C4-2B (cell line): Measurements from ENCODE around the gene EHBP1.

Experiments
- H3K27ac ChIP-seq: fragments of 450-650 bp; 2 replicates; pipeline ENCODE4 v1.5.1; 2017
- CTCF ChIP-seq: fragments of 450-650 bp; conservative IDR thresholded peaks from 2 replicates; pipeline ENCODE4 v1.5.1; 2017; ENCODE audit warnings: mild to moderate bottlenecking
- ZFX ChIP-seq: fragments of 450-650 bp; IDR thresholded peaks from 2 replicates; pipeline ENCODE4 v1.6.1; 2017

Gene EHBP1

DNA sequence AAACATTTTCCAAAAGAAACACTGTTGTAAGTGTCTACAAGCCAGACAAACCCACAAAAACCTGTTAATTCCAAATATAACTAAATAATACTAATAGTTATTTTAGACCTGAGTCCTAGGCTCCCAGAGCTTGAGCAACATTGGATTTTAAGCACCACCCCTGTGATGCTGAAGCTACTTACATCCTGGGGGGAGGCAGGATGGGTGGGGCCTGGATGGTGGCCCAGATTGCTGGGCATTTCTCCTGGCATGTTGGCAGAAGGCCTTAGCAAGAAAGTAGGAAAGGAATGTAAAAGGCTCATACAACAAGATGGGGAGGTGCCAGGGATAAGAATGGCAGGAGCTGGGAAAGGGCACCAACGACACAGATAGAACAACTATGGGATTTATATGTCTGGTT, 294.4 kb downstream of the EHBP1 start:
- H3K27ac ChIP-seq, result no peak overlapping the region
- TF ChIP-seq ZFX, result no peak
- no peak for TF ChIP-seq CTCF

DNA sequence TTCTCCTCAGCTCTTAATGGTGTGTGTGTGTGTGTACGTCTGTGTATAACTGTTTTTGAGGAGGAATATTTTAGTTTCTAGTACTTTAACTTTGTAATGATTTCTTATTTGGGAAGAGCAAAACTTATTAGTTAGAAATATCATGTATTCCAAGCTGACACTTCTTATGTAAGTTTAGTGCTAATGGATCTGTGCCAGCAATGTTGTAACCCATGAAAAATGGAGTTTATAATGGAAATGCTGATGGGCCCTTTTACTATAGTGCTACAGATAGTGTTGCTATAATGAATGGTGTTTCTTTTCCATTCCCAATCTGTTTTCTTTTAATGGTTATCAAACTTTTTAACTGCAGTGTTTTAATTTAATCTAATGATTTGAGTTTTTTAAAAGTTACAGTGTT, 295.3 kb downstream of the EHBP1 start:
- TF ChIP-seq CTCF (no peak), ZFX (no peak)
- no peak overlapping the region for H3K27ac ChIP-seq

DNA sequence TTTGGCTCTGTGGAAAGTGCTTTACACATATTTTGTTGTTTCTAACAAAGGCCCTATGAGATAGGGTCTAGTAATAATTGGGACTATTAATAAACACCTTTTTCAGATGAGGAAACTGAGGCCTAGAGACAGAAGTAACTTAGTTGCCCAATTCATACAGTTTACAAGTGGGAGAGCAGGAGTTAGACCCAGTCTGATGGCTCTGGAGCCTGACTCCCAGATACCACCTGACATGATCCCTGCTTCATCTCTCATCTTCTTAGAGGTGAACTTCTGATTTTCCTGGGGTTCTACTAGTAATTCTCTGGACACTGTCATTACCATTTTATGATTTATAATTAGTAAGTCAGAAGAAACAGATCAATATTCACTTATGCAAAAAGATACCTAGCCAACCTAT, 296.1 kb downstream of the EHBP1 start:
- TF ChIP-seq CTCF, result no peak
- TF ChIP-seq ZFX, result no peak
- H3K27ac ChIP-seq, result no peak overlapping the region

DNA sequence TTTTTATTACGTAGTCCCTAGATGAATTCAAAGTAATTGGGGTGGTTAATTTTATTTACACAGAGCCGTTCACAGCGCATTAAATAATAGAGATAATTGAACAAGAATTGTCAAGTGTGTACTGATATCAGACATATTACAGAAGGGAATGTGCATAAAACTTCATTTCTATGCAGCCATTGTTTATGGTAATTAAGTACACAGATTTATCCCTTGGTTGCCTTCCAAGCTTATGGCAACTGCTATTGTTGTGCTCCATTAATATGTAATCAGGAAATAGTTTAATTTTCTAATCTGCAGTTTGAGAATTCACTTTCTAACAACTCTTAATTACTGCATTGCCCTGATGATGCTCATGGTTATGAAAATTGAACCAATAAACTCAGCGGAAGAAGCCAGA, 297.8 kb downstream of the EHBP1 start:
- no peak for TF ChIP-seq CTCF
- no peak for TF ChIP-seq ZFX
- no peak overlapping the region for H3K27ac ChIP-seq

DNA sequence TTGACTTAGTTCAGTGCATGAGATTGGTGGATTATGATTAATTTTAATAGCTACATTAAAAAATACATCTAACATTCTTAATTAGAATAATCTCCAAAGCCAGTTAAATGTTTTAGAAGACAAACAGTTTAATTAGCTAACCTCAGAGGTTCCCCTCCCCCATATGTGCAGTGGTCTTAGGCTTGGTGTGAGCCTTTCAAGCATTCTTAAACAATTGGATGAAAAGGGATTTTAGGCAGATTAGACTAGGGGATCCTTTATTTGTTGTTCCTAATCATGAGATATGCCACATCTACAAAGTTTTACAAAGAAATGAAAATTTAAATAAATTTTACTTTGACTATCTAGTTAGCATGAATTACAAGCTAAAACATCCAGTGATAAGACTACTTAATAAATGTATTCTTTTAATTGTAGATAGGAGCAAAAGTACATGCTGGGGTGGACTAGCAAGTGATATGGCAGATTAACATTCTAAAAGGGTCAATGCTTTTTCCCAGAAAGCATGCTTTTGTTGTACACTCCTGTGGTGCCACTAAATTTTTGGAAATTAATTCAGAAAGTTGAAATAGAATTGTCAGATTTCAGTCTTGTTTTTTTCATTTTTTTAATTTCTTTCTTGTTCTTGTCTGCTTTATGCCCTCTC, 302.4 kb downstream of the EHBP1 start:
- no peak overlapping the region for H3K27ac ChIP-seq
- TF ChIP-seq CTCF (no peak), ZFX (no peak)

GRCh38 chr2:63008838-63009237, 303.3 kb downstream of the EHBP1 start:
- TF ChIP-seq CTCF, result no peak
- no peak for TF ChIP-seq ZFX
- no peak overlapping the region for H3K27ac ChIP-seq

- TF ChIP-seq ZFX (no peak), CTCF (no peak)
- no peak overlapping the region for H3K27ac ChIP-seq
Measured at GRCh38 chr2:63009490-63009889, 304.0 kb downstream of the EHBP1 start.
